NAMALWA (cell line): ENCODE data around the gene CPEB3.
"Not testable (repeated sequence)": the region's sequence is repeated elsewhere in the genome, so short reads cannot be mapped to it uniquely, and the experiment has no call there.

Experiments
- DNase-seq: peaks from one replicate; pipeline ENCODE4 v3.0.0-alpha.2; 2015; ENCODE audit warnings: low spot score

CPEB3 gene

DNA sequence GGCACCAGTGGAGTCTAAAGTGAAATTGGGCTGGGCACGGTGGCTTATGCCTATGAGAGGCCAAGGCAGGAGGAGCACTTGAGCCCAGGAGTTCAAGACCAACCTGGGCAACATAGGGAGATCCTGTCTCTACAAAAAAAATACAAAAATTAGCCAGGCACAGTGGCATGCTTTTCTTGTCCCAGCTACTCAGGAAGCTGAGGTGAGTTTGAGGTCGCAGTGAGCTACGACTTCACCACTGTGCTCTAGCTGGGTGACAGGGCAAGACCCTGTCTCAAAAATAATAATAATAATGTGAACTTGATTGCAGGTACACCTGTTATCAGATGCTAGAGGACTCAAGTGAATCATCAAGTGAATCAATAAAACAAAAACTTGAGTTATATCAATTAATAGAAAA, 259.3 kb downstream of the CPEB3 start:
- no peak for DNase-seq

DNA sequence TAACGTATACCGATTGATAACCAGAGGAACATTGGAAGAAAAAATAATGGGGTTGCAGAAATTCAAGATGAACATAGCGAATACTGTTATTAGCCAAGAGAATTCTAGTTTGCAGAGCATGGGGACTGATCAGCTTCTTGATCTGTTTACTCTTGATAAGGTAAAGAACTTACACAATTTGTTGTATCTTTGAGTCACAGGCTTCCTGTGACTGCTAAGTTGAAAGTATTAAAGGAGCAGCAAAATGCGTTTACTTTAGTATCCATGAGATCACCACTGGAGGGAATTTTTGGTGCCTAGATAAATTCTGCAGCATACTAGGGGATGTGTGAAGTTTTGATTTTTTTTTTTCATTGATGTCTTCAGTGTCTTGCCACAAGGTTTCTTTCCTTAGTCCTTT, 263.7 kb downstream of the CPEB3 start:
- no peak for DNase-seq

DNA sequence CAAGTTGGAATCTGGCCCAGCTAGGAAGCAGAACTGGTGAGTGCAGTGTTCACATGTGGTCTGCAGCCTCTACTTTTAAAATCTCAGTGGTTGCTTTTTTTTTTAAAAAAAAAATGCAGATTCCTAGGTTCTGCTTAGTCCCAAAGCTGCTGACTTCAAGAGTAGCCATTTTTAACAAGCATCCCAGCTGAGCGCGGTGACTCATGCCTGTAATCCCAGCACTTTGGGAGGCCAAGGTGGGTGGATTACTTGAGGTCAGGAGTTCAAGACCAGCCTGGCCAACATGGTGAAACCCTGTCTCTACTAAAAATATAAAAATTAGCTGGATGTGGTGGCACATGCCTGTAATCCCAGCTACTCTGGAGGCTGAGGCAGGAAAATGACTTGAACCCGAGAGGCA, 265.5 kb downstream of the CPEB3 start:
- not testable (repeated sequence) for DNase-seq

DNA sequence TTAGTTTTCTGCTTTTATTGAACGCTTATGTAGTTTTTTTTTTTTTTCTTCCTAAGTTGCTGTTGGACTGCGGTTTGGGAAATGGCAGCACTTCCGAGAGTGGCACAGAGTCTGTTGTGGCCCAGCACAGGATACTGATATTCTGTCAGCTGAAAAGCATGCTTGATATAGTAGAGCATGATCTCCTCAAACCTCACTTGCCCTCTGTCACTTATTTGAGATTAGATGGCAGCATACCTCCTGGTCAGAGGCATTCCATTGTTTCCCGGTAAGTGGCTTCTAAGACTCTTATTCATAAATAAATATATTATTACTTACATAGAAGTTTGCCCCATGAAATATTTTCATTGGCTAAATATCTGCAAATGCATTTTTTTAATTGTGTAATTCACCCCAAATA, 266.2 kb downstream of the CPEB3 start:
- no peak for DNase-seq

DNA sequence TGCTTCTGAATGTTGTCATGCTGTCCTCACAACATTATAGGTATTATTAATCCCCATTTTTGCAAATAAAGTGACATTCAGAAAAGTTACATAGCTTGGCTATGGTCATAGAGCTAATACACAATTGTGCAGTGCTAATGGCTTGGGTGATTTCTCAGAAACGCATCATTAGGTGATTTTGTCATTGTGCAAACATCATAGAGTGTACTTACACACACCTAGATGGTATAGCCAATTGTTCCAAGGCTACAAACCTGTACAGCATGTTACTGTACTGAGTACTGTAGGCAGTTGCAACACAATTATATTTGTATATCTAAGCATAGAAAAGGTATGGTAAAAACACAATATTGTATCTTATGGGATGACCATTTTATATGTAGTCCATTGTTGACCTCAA, 276.3 kb downstream of the CPEB3 start:
- DNase-seq, result no peak

DNA sequence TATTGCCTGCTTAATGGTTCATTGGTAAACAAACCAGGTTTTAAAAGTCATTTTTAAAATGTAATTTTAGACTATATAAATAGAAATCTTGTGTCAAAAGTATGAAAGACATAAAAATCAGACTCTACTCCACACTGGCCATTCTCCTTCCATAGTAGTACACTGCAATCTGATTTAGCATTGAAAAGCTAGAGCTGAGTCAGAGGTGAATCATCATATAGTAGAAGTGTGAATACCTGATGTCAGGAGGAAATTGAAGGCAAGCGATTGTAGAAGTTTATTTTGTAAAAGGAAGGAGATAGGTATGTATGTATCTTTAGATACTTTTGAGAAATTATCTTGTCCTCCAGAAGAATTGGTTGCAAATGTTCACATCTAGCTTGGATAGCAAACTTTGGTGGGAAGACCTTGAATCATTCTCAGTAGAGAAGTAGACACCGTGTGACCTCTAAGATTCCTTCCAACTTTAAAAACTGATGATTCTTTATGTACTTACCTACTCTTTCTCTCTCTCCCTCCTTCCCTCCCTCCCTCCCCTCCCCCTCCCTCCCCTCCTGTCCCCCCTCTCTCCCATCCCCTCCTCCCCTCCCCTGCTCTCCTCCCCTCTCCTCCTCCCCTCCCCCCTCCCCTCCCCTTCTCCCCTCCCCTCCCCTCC, 279.2 kb downstream of the CPEB3 start:
- DNase-seq, result peak; percentile 7

DNA sequence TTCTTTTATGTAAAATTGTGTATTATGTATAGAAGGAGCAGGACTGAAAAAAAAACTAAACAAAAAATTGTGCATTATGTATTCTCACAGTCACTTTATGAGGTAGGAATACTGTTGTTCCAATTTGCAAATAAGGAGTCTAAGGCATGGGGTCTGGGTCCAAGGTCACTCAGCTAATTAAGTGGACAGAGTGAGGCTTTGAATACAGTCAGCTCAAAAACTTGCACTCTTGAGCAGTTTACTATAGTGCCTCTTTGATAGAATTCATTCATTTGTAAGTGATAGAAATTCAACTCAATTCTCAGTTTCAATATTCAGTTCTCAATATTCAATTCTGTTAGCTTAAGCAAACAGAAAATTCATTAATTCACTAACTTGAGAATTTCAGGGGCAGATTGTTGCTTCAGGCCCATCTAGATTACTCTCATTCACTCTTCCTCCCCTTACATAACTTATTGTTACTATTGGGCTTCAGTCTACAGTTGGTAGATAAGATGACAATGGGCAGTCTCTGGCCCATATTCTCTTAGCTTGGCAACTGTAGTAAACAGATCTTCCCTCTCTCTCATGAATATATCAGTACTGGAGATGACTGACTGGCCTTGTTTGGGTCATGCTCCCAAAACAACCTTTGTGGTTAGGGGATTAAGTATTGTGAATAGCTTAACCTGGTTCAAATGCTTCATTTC, 280.7 kb downstream of the CPEB3 start:
- DNase-seq, result no peak

DNA sequence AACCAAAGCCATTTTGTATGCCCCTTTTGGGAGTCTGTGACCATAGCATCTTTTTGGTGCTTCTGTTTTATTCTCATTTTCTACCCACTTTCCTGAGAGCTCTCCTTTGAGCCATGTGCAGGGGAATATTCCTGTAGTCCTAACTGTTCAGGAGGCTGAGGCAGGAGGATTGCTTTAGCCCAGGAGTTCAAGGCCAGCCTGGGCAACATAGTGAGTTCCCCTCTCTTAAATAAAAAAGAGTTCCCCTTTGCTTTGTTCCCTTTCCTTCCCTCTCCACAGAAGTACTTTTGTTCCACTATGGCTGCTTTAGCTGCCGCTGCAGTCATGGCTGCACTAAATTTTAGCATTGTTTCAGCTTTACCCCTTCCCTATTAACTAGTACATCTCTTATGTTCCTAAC, 281.4 kb downstream of the CPEB3 start:
- DNase-seq, result no peak

DNA sequence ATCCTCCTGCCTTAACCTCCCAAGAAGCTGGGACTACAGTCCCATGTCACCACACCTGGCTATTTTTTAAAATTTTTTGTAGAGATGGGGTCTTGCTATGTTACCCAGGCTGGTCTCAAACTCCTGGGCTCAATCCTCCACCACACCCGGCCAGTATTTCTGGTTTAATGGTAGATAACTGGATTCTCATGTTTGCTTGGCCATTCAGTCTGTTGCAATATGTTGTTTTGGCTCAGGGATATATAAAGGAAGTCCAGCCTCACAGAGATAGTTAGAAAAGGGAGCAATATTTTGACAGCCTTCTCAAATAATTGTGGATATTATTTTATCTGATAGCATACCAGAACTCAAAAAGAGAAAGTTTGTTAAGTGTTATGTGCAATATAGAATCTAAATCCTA, 284.9 kb downstream of the CPEB3 start:
- DNase-seq, result no peak

DNA sequence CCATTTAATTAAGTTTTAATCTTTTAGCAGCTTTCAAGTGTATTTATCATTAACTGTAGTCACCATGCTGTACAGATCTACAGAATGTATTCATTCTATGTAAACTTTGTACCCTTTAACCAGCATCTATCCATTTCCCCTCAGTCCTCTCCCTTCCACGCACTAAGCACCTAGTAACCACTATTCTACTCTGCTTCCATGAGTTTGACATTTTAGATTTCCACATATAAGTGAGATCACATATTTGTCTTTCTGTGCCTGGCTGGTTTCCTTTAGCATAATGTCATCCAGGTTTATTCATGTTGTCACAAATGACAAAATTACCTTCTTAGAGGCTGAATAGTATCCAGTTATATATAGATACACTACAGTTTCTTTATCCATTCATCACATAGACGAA, 287.6 kb downstream of the CPEB3 start:
- DNase-seq, result no peak

DNA sequence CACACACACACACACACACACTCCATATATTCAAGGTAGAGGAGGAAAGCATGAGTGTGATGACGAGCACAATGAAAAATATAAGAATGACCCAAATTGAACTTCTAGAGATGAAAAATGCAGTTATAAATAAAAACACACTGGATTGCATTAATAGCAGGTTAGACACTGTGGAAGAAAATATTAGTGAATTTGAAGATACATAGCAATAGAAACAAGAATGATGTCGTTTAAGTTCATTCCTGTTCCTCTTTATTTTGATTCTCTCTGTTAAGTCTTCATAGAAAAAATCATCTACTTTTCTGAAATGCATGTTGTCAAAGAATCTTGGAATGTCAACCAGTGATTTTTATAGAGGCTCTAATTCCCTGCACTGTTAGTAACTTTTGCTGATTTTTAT, 288.9 kb downstream of the CPEB3 start:
- no peak for DNase-seq

DNA sequence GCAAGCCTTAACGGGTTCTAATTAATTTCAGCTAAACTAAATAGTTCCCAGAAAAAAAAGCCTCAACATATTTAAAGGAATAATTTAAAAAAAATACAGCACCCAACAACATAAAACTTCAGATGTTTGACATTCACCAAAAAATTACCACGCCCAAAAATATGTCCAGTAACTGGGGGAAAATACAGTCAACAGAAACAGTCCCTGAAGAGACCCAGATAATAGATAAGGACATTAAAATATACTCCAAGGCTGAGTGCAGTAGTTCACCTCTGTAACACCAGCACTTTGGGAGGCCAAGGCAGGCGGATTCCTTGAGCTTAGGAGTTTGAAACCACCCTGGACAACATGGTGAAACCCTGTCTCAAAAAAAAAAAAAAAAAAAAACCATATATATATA, 289.3 kb downstream of the CPEB3 start:
- no peak for DNase-seq
